ENCODE results near the gene DPCD.

DPCD gene

DNA sequence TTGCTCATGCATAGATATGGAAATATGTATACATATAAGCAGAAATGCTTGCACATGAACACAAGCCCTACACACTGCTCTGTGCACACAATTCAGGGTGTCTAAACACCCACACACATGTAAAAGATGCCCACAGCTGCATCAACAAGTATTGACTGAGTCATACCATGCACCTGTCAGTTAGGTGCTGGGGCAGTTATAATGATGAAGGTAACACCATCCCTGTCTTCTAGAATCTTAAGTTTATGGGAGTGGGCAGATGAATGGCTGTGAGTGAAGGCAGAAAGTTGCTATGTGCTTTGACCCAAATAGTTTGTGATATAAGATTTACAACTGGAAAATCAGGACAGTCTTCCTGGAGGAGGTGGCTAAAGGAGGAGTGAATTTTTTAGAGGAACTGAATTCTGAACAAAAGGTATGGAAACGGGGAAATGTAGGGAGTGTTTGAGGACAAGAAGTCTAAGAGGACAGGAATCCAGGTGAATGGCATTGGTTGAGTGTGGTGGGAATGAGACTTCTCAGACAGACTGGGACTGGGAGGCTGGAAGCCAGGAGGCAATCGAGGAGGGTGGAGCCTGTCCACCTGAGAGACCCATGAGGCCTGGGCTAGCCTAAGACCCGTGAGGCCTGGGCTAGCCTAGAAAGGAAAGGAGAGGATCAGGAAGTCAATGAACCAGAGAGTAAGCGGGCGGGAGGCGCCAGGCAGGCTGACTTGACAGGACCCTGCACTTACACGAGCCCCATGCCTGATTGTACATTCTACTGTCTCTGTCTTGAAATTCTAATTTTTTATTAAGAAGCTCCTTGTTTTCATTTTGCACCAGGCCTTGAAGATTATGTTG, 20.7 kb upstream of the DPCD start:
- no peak for DNase-seq (ENCODE audit: low spot score)

DNA sequence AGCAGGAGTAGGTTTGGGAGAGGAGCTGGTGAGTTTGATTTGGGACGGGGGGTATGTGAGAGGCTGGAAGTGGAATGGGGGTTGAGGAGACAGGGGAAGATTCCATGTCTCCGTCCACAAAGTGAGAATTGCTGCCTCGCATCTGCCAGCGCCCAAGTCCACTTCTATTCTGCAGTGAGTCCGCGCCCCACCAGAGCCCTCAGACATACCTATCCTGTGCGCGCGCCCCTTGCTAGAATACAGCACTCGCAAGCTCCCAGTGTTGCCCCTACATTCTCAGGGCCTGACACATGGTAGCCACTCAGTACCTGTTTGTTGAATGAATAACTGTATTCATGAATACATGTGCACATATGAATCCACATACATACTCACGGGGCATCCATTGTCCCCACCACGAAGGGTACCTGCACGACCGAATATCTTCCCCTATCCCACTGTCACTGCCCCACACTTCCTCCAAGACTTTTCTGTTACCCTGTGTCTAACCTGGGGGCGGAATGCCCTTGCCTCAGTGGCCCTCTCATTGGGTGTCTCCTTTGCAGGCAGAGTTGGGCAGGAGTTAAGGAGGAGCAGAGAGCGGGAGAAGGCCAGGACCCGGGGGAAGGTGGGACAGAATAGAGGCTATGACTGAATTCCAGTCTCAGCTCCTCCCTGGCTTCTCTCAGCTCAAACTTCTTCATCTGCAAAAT, 19.9 kb upstream of the DPCD start:
- DNase-seq (ENCODE audit: low spot score) = no peak

DNA sequence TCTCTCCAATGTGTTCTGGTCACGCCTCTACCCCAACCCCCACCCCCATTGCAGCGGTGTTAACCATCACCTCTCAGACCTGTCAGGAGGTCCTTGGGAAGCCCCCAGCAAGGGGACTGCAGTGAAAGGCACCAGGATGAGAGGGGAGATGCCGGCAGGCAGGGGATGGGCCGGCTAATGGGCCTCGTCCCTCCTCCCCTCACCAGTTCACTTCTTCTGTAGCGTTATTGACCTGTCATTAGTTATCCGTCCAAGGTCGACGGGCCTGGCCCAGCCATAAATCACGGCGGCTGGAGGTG, 18.8 kb upstream of the DPCD start:
- DNase-seq (ENCODE audit: low spot score) = no peak

DNA sequence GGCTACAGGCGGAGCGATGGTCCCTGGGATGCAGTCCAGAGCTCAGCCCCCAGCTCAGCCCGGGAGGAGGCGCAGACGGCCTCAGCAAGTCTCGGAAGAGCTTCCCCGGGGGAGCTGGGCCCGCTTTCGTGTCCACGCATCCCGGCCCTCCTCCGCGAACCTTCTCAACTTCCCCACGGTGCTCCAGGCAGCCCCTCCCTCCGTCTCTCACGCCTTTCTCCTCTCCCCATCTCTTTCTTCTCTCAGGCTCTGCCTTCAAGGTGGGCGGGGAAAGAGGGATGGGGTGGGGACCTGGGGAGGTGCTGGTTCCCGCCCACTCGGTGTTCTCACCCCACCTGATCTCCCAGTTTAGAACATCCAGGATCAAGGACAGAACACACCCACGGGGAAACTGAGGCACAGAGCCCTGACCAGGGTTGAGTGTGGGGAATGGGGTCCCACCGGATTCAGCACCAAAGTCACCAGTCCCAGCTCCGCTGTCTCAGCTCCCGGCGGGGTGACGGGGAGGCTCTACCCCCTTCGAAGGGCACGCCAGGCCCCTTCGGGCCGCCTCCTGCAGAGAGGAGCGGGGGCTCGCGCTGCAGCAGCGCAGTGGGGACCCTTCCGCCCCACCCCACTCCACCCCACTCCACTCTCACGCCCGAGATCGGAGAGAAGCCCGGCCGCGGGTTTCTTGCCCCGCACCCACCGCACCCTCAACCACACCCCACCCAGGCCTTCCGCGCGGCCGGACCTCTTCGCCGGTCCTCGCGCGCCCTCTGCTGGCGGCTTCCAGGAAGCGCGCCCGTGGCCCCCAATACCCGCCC, 18.3 kb upstream of the DPCD start:
- peak; percentile 74 for DNase-seq (ENCODE audit: low spot score)

DNA sequence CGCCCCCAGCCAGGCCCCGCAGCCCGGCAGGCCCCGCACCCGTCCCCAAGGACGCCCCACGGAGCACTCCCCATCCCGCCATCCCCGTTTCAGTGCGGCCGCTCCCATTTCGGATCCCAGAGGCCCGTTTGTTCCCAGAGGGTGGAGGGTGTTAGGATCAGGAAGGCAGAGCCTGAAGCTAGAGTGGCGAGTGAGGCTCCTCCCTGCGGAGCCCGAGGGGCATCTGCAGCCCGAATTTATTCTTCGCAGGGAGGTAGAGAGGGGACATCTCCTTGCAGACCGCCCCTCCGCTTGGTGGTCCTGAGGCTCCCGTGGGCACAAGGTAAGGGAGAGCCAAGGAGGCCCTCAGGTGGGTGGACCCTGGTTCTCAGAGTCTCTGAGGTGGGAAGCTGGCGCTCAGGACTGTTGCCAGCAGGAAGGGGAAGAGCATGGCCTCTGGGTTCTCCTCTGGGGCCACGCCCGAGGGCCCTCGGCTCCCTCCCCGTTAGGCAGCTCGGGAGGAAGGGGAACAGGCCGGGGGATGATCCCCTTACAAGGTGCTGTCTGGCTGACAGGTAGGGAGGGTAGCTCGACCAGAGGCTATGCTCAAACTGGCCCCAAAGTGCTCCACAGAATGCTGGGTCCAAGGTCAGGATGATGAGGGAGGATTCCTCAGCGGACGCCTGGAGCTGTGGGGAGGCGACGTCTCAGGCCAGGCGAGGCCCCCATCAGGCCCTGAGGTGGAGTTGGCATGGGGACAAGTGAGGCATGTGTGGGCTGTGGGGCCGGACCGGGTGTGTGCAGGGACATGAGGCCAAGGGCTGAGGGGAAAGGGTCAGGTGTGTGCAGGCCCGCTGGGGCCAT, 17.5 kb upstream of the DPCD start:
- DNase-seq (ENCODE audit: low spot score) = no peak

DNA sequence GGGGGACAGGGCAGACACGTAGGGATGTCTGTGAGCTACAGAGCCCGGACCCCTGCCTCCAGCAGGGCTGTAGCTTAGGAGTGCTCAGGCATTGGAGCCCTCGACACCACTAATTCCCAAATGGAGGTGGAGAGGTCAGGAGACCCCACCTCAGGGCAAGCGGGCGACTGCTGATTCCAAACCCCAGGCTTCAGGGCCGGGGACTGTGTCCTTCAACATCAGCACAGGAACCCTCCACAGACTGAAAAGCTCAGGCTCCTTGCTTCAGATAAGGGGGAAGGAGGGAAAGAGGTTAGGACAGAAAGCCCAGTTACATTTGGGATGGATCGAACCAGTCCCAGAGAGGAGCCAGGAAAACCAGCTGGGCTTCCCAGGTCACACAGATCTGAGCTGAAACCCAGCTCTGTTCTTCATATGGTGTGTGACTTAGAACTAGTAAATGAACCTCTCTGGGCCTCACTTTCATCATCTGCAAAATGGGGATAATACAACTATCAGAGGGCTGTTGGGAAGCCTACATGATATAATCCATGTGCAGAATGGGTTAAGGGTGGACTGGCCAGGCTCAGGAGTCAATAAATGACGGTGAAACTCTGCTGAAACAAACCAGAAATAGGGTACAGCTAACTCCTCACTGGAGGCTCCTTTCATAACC, 16.7 kb upstream of the DPCD start:
- DNase-seq (ENCODE audit: low spot score) = no peak

DNA sequence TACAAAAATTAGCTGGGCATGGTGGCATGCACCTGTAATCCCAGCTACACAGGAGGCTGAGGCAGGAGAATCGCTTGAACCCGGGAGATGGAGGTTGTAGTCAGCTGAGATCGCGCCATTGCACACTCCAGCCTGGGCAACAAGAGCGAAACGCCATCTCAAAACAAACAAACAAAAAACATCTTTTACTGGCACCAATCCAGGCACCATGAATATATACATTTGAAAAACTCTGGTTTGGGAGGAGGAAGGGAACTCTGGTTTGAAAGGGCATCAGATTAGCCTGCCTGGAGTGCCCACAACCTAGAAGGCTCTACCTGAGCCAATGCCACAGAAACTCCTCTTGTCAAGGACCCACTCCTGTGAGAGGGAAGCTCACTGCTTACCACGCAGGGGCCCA, 16.0 kb upstream of the DPCD start:
- no peak for DNase-seq (ENCODE audit: low spot score)

DNA sequence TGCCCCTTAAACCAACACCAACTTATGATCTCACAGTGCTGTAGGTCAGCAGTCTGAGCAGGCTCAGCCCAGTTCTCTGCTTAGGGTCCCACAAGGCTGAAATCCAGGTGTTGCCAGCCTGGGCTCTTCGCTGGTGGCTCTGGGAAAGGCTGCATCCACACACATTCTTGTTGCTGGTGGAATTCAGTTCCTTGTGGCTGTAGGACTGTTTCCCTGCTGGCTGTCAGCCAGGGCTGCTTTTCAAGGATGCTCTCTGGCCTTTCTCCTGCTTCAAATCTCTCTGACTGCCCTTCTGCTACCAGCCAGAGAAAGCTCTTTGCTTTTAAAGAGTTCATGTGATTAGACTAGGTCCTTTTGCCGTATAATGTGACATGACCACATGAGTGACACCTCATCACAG, 15.3 kb upstream of the DPCD start:
- DNase-seq (ENCODE audit: low spot score) = no peak

DNA sequence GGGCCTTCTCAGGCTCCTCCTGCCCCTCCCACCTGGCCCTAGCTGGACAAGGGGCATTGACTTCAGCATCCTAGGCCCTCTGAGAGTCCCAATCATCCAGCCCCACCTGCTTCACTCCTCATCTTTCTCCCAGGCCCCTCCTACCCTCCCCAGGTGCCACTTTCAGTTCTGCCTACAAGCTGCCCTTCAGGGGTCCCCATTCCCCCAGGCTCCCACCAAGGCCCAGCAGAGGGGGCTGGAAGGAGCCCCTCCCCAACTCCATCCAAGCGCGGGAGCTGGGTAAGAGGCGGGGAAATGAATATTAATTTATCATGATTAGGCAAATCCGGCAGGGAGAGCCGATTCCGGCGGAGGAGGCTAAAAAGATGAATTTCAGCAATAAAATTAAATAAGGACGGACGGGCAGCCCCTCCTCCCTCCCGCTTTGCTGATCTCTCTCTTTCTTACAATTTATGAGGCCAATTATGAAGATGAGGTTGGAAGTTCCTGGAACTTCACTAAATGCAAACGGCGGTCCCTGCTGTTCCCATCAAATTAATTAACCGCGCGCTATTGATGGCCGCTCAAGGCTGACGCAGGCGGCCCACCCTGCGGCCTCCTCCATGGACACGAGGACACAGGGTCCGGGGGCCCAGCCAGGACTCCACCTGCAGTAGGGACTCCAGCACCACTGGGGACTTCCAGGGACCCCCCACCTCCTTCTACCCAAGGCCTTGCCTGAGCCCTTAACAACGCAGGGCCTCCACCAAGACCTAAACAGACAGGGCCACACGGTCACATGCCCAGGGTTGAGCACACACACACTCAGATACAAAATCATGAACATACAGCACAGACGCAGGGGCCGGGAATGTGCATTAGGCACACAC, 14.0 kb upstream of the DPCD start:
- no peak for DNase-seq (ENCODE audit: low spot score)

DNA sequence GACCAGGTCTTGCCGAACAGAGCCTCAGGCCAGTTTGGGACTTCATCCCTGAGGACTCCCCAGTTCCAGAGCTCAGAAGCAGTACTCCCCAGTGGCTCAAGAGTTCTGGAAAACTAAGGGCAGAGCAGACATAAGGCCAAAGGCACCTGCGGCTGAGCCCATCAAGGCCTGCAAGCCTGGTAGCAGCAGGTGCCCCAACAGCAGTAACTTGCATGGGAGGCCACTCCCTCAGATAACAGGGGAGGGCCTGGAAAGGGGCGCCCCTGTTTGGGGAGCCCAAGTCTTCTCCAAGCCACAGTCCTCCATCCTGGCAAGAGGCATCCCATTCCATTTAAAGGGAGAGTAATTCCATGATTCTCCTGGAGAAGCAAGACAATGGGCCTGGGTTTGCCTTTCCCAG, 13.0 kb upstream of the DPCD start:
- no peak for DNase-seq (ENCODE audit: low spot score)

DNA sequence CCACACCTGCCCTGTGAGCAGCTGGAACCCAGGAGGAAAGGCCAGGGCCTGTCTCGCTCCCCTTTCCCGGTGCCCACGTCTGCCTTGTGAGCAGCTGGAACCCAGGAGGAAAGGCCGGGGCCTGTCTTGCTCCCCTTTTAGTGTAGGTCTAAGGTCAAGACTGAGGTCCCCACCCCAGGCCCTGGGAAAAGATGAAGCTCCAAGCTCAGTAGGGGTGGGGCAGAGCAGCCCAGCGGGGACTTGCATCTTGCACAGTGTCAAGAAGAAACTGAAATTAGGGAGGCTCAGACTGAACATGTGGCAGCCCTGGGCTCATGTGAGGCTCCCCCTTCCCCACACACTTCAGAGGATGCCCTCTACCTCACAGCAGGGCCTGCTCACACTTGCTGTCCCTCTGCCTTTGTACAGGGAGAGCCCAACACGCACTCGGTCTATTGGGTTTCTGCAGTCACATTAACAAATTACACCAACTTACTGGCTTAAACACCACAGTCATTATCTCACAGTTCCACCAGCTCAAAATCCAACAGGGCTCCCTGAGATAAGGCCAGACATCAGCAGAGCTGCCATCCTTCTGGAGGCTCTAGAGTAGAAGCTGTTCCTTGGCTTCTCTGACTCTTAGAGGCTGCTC, 12.4 kb upstream of the DPCD start:
- no peak for DNase-seq (ENCODE audit: low spot score)

DNA sequence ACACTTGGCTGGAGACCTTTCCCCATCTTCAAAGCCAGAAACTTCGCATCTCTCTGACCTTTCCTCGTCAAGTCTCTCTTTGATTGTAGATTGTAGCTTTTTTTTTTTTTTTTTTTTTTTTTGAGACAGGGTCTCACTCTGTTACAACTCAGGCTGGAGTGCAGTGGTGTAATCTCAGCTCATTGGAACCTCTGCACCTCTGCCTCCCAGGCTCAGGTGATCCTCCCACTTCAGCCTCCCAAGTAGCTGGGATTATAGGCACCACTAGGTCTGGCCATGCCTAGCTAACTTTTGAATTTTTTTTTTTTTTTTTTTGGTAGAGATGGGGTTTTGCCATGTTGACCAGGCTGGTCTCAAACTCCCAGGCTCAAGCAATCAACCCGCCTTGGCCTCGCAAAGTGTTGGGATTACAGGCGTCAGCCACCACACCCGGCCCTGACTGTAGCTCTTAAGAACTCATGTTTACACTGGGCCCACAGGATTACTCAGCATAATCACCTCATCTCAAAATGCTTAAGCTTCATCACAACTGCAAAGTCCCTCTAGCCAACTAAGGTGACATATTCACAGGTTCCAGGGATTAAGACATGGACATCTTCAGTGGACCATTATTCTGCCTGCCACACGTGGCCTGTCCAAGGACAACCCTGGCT, 11.8 kb upstream of the DPCD start:
- no peak for DNase-seq (ENCODE audit: low spot score)

DNA sequence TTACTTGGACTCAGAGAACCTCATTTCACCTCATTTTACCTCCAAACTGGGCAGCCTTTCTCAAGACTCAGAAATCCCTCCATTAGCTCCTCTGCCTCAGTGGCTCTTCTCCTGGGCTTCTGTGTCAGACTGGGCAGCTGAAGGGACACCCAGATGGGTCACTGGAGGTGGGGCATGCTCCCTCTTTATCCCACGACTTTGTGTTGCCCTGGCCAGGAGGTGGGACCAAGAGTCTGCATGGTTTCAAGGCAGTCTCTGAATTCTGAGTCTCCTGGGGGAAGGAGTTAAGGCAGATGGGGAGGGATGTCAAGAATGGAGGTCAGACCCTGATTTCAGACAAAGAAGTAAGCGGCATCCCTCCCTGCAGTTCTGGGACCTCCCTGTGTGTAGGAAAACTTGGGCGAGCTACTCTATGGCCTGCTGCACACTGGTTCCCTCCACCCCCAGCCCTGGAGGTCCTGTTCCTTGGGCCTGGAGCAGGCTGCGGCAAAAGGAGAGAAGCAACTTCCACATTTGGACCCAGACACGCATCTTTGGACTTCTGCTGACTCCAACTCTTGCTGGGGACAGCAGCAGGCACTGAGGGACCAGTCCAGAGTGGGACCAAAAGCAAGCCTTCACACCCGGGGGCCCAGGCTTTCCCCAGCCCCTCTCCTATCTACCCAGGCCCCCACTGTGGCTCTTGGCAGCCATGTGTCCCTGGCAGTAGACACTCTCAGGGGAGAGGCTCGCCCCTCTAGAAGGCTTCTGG, 10.8 kb upstream of the DPCD start:
- no peak for DNase-seq (ENCODE audit: low spot score)

DNA sequence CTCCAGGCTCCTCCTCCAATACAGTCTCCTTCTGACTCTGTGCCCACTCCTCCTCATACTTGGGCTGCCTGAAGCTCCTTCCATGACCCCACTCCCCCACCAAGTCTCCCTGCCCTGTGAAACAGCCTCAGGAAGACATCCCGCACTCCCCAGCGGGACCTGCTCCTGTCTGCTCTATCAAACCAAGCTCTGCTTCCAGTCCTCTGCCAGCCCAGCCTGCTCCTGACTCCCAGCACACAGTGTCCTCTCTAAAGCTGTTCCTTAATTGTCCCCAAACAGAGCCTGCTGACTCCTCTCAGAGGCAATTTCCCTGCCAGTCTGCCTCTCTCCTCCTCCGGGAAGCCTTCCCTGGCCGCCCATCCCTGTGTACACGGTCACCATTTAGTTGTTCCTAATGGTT, 9.9 kb upstream of the DPCD start:
- no peak for DNase-seq (ENCODE audit: low spot score)

DNA sequence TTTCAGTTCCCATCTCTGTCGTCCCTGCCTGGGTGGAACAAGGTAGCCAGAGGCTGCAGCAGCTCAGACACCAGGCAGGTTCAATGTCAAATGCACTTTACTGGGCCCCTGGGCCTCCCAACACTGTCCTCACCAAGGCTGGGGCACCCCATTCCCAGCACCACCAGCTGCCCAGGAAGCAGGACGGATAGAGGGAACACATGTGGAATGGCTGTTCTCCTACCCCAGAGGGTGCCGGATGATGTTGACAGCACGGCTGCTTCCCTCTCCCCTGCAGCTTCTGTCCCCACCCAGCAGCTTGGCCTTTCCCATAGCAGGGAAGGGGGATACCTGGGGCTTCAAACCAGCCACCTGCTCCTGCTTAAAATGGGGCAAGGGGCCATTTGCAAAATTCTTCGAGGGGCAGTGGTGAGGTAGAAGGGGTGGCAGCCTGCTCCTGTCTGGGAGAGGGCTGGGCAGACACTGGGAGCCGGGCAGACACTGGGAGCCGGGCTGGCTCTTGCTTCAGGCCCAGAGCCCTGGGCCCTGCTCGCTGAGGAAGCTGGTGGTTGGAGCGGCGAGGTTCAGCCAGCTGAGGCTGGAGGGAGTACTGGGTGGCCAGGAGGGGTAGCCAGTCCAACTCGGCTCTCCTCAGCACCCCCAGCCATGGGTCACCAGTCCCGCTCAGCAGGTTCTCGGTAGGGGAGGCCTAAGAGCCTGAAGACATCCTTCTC, 9.2 kb upstream of the DPCD start:
- DNase-seq (ENCODE audit: low spot score) = no peak

DNA sequence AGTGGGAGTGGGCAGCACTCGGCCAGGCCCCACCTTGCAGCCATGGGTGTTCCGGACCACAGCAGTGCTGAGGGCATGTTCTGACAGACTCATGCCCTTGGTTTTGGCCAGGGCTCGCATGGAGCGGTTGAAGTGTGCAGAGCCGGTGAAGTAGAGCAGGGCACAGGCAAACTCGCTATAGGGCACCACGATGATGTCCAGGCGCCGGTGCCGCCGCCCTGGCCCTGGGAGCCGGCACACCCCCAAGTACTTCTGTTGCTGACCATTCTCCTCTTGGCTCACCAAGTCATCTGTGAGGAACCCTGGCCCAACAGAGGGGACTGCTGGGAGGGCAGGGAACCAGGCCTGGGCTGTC, 8.6 kb upstream of the DPCD start:
- DNase-seq (ENCODE audit: low spot score) = no peak

DNA sequence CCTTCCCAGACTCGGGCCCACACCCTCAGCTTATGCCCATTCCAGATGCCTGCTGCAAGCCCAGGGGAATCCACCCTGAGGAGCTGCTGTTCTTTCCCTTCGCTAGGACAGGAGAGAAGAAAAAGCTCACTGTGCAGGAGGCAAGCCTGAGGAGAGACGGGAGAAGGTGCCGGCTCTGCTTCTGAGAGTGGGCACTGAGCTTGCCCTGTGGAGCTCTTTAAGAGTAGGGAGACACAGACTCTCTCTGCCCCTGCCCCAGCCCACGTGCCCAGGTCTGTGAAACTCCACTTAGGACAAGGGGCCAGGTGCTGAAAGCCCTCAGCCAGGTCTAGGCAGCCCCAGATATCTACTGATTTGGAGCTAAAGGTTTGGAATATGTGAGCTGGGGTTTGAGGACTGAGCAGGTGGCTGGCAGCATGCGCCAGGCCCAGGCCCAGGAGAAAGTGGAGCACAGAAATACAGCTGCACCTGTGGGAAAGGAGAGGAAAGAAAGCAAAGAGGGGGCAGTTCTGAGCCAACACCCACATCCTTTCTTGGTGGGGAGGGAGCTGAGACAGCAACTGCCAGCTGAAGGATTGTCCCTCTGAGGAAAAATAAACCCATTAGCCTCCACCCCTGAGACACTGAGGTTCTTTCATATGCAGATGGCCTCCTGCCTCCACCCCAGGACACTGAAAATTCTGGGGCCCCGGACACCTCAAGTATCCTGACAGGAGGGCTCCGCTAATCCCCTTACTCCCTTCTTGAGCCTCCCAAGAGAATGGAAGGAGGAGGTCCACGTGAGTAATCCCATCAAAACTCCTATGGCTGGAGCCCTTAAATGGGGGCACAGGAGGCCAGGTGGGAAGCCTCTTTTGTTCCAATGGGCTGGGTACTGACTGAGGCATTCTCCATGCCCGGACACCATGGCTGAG, 7.4 kb upstream of the DPCD start:
- DNase-seq (ENCODE audit: low spot score) = no peak

All from putamen (tissue), 1 donor.